Esophagus squamous epithelium (tissue), 4 donors: ENCODE results near the gene MS4A4A.
A peak's percentile ranks its signal among the peaks of the same experiment; 100 is the strongest.

Experiments
- CTCF ChIP-seq, 6 experiments: fragments of 450-650 bp in 4 of 6; fragments of 200-600 bp in 2 of 6; sonication (generic) in 2 of 6; IDR thresholded peaks; one replicate each; pipeline ENCODE4 v1.5.1; 2016 to 2019; ENCODE audit warnings: antibody characterized with exemption in 6 of 6, mild to moderate bottlenecking in 4 of 6, moderate library complexity in 4 of 6
- POLR2A ChIP-seq, 4 donors: fragments of 450-650 bp; IDR thresholded peaks; one replicate each; pipeline ENCODE4 v1.6.1; 2017; ENCODE audit warnings: antibody characterized with exemption in 4 of 4, mild to moderate bottlenecking in 4 of 4, moderate library complexity in 3 of 4

- TF ChIP-seq POLR2A (IDR thresholded peaks at IDR 0.05): no peak
- peak in 4 of 6 experiments; percentile 8 to 34 (median 30) for TF ChIP-seq CTCF (IDR thresholded peaks at IDR 0.05)
These were observed 28.8 kb upstream of the MS4A4A start for GRCh38 chr11:60251485-60252212.
